HL-60 (cell line): ENCODE data around the gene NPAP1.
"Not testable (repeated sequence)": the region's sequence is repeated elsewhere in the genome, so short reads cannot be mapped to it uniquely, and the experiment has no call there.

Source experiments
- CTCF ChIP-seq: IDR thresholded peaks from one replicate; pipeline ENCODE4 v1.5.1; 2011; ENCODE audit warnings: low read length, control low read depth, inconsistent platforms; ENCODE audit not compliant: insufficient read depth
- POLR2AphosphoS5 ChIP-seq: IDR thresholded peaks from 2 replicates; pipeline ENCODE4 v1.6.1; 2012; ENCODE audit warnings: low read depth

GRCh38 chr15:24682905-24683304, 7.3 kb downstream of the NPAP1 start:
- TF ChIP-seq CTCF, POLR2AphosphoS5: not testable (repeated sequence)
